ENCODE results near the gene FEZ2.

DNA sequence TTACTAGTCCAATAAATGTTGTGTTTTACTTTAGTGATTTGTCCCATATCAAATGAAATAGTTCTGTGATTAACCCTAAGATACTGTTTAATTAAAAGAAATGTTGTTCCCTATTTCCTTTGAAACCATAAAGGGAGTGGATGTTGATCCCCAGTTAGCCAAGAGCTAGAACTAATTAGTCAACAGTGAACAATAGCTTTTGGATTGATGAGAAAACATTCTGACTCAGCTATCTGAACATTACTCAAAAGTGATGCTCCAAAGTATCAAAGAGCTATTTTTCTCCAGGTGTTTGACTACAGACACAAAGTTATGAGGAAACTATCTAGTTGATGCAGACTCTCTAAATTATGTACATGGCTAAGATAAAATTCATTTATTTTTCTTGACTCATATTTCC lies 7.3 kb upstream of the FEZ2 start:
- TF ChIP-seq, protein P1, sequence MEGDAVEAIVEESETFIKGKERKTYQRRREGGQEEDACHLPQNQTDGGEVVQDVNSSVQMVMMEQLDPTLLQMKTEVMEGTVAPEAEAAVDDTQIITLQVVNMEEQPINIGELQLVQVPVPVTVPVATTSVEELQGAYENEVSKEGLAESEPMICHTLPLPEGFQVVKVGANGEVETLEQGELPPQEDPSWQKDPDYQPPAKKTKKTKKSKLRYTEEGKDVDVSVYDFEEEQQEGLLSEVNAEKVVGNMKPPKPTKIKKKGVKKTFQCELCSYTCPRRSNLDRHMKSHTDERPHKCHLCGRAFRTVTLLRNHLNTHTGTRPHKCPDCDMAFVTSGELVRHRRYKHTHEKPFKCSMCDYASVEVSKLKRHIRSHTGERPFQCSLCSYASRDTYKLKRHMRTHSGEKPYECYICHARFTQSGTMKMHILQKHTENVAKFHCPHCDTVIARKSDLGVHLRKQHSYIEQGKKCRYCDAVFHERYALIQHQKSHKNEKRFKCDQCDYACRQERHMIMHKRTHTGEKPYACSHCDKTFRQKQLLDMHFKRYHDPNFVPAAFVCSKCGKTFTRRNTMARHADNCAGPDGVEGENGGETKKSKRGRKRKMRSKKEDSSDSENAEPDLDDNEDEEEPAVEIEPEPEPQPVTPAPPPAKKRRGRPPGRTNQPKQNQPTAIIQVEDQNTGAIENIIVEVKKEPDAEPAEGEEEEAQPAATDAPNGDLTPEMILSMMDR (IDR thresholded peaks at IDR 0.05) = no peak
- TF ChIP-seq EP300 (IDR thresholded peaks at IDR 0.05) = no peak
- no peak for TF ChIP-seq POLR2A (IDR thresholded peaks at IDR 0.05)

Measured in tibial nerve (tissue), 4 donors.